Parathyroid adenoma (tissue), 2 donors: ENCODE measurements around the gene DTWD2.

Experiments
- H2AFZ ChIP-seq: fragments of 300-600 bp; sonication (generic); one replicate; pipeline ENCODE4 v1.7.0; 2017; ENCODE audit warnings: antibody characterized with exemption, mild to moderate bottlenecking
- H3K27ac ChIP-seq: fragments of 300-600 bp; sonication (generic); one replicate; pipeline ENCODE4 v1.7.0; 2017
- H3K27me3 ChIP-seq: fragments of 300-600 bp; sonication (generic); one replicate; pipeline ENCODE4 v1.7.0; 2017; ENCODE audit warnings: low read length; ENCODE audit not compliant: control insufficient read depth, insufficient read depth
- H3K36me3 ChIP-seq: fragments of 300-600 bp; sonication (generic); one replicate; pipeline ENCODE4 v1.7.0; 2017; ENCODE audit warnings: low read length; ENCODE audit not compliant: control insufficient read depth, insufficient read depth
- H3K4me1 ChIP-seq: fragments of 300-600 bp; sonication (generic); one replicate; pipeline ENCODE4 v1.7.0; 2017; ENCODE audit warnings: control low read depth
- H3K4me2 ChIP-seq: fragments of 300-600 bp; sonication (generic); one replicate; pipeline ENCODE4 v1.7.0; 2017; ENCODE audit warnings: low read length
- H3K4me3 ChIP-seq: fragments of 300-600 bp; sonication (generic); one replicate; pipeline ENCODE4 v1.7.0; 2017; ENCODE audit warnings: low read depth, low read length
- H3K79me2 ChIP-seq: fragments of 300-600 bp; sonication (generic); one replicate; pipeline ENCODE4 v1.7.0; 2017; ENCODE audit warnings: control low read depth
- H3K9ac ChIP-seq: fragments of 300-600 bp; sonication (generic); one replicate; pipeline ENCODE4 v1.7.0; 2017; ENCODE audit warnings: mild to moderate bottlenecking
- H3K9me3 ChIP-seq: fragments of 300-600 bp; sonication (generic); one replicate; pipeline ENCODE4 v1.7.0; 2017; ENCODE audit warnings: low read length; ENCODE audit not compliant: control insufficient read depth
- TF ChIP-seq, protein P1 (sequence below): fragments of 300-600 bp; sonication (generic); IDR thresholded peaks from one replicate; pipeline ENCODE4 v1.7.0; 2017; ENCODE audit warnings: antibody characterized with exemption, mild to moderate bottlenecking
- donor health status: primary hyperparathyroidism.

DTWD2 gene

DNA sequence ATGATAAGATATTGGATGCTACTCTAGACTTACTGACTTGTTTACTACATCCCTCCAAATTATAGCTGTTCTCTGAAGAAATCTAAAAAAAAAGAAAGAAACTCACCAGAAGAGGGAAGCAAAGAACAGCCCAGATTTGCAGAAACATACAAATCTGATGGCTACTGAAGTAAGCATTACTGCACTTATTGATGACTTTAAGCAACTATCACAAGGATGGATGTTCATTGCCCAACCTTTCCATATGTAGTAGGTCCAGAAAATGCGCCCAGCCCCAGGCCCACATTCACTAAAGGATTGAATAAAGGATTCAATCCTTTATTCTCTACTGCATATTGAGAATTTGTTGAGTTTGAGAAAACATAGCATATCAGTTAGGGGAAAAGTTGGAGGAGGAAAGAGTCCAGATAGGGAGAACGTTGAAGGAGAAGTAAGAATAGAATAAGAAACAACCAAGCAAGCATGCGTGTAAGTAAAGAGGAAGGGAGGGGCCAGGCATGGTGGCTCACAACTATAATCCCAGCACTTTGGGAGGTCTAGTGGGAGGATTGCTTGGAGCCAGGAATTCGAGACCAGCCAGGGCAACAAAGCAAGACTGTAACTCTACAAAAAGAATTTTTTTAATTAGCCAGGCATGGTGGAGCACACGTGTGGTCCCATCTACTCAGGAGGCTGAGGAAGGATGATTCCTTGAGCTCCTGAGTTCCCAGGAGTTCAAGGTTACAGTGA is 33.8 kb upstream of the DTWD2 start:
- Histone ChIP-seq H3K4me2 (no peak overlapping the region), H3K27ac (no peak overlapping the region), H3K4me1 (no peaks in the 10 kb centered on the region), H3K79me2 (no peaks in the 10 kb centered on the region), H3K4me3 (no peak overlapping the region), H3K9ac (no peak overlapping the region), H3K9me3 (no peaks in the 10 kb centered on the region), H2AFZ (no peak overlapping the region), H3K36me3 (no peaks in the 10 kb centered on the region), H3K27me3 (no peaks in the 10 kb centered on the region)
- TF ChIP-seq, protein P1, sequence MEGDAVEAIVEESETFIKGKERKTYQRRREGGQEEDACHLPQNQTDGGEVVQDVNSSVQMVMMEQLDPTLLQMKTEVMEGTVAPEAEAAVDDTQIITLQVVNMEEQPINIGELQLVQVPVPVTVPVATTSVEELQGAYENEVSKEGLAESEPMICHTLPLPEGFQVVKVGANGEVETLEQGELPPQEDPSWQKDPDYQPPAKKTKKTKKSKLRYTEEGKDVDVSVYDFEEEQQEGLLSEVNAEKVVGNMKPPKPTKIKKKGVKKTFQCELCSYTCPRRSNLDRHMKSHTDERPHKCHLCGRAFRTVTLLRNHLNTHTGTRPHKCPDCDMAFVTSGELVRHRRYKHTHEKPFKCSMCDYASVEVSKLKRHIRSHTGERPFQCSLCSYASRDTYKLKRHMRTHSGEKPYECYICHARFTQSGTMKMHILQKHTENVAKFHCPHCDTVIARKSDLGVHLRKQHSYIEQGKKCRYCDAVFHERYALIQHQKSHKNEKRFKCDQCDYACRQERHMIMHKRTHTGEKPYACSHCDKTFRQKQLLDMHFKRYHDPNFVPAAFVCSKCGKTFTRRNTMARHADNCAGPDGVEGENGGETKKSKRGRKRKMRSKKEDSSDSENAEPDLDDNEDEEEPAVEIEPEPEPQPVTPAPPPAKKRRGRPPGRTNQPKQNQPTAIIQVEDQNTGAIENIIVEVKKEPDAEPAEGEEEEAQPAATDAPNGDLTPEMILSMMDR: peak; percentile 22

DNA sequence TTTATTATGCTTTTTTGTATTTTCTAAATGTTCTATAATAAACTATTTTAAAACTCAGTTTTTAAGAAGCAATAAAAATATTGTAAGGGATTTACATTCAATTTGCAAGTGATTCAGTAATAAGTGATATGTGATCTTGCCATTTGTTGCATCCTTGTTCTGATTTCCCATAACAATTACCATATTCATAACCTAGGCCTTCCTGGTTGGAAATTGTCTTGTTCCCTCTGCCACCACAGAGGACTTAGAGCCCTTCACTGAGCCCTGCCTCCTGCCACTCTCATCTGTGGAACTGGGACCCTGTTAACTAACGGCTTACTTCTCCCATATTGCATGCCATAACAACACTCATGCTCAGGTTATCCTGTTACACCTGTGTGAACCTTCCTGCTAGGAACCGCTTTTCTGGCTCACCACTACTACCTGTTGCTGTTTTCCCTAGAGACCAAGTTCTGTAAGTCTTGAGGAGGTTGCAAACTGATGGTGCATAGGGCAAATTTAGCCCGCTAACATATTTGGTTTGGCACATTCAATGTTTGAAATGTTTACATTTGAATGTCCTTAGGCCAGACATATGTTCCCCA is 32.9 kb upstream of the DTWD2 start:
- Histone ChIP-seq H3K4me3 (no peak overlapping the region), H3K9me3 (no peaks in the 10 kb centered on the region), H3K4me1 (no peaks in the 10 kb centered on the region), H3K36me3 (no peaks in the 10 kb centered on the region), H3K27me3 (no peaks in the 10 kb centered on the region), H2AFZ (no peak overlapping the region), H3K27ac (no peak overlapping the region), H3K4me2 (no peak overlapping the region), H3K79me2 (no peaks in the 10 kb centered on the region), H3K9ac (no peak overlapping the region)
- TF ChIP-seq, protein P1: no peak

DNA sequence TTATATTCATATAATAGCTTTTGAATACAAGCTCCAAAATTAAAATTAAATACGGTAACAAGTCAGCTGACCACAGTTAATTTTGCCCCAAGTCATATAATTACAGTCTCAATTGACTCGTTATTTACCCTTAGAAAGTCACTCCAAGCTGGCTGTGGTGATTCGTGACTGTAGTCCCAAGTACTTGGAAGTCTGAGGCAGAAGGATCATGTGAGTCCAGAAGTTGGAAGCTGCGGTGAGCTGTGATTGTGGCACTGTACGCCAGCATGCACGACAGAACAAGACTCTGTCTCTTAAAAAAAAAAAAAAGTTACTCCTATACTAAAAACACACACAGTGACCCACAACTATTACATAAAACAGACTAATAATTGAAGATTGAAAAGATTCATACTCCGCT is 31.6 kb upstream of the DTWD2 start:
- Histone ChIP-seq H3K27me3 (no peaks in the 10 kb centered on the region), H3K79me2 (no peaks in the 10 kb centered on the region), H3K4me2 (no peak overlapping the region), H2AFZ (no peak overlapping the region), H3K9ac (no peak overlapping the region), H3K36me3 (no peaks in the 10 kb centered on the region), H3K27ac (no peak overlapping the region), H3K4me1 (no peaks in the 10 kb centered on the region), H3K4me3 (no peak overlapping the region), H3K9me3 (no peaks in the 10 kb centered on the region)
- TF ChIP-seq, protein P1: no peak

DNA sequence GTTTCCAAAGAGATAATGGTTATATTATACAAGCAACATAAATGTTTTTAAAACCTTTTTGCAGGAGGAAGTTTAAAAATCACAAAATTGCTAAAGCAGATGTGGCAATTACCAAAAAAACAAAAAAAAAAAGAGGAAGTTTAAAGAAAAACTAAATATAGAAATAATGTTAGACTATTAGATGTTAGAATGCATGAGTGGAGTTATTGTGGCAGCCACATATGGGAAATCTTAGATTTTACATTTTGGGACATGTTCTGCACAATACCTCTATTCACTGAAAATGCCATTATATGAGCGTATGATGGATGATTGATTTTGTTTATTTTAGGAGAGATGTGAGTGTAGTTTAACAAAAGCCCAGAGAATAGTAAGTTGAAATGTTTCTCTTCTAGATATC is 31.2 kb upstream of the DTWD2 start:
- Histone ChIP-seq H3K27me3 (no peaks in the 10 kb centered on the region), H3K4me1 (no peaks in the 10 kb centered on the region), H3K4me2 (no peak overlapping the region), H3K27ac (no peak overlapping the region), H2AFZ (no peak overlapping the region), H3K79me2 (no peaks in the 10 kb centered on the region), H3K9me3 (no peaks in the 10 kb centered on the region), H3K36me3 (no peaks in the 10 kb centered on the region), H3K4me3 (no peak overlapping the region), H3K9ac (no peak overlapping the region)
- TF ChIP-seq, protein P1: no peak

DNA sequence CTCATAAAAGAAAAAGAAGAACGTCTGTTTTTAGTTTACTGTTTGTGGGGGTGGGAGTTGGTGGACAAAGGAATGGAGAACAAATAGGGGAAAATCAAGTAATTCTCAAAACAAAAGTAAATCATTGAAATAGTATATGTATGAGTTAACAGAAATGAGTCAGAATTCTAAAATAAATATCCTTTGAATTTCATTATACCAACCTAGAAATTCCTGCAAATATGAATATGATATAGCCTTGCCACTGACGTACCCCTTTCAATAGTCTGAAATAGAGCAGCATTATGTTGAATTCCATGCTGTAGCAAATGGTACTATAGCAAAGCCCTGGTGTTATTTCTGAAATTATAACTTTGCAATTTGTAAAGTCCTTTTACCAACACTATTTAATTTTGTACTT is 29.6 kb upstream of the DTWD2 start:
- no peak overlapping the region for H3K4me3 ChIP-seq
- H3K9me3 ChIP-seq: no peaks in the 10 kb centered on the region
- no peak overlapping the region for H3K27ac ChIP-seq
- no peak overlapping the region for H2AFZ ChIP-seq
- H3K9ac ChIP-seq: no peak overlapping the region
- H3K27me3 ChIP-seq: no peaks in the 10 kb centered on the region
- no peaks in the 10 kb centered on the region for H3K4me1 ChIP-seq
- no peaks in the 10 kb centered on the region for H3K79me2 ChIP-seq
- H3K36me3 ChIP-seq: no peaks in the 10 kb centered on the region
- TF ChIP-seq, protein P1: no peak
- H3K4me2 ChIP-seq: no peak overlapping the region
